ENCODE results near the gene PLCB1. TPM values are rescaled to one million over a fixed set of nuclear protein-coding genes. Genes with fewer than 3 reads are reported as not detected.

PLCB1 gene
- total RNA-seq, 2 donors from 2014 or later, result 1.8 to 3.0 TPM

DNA sequence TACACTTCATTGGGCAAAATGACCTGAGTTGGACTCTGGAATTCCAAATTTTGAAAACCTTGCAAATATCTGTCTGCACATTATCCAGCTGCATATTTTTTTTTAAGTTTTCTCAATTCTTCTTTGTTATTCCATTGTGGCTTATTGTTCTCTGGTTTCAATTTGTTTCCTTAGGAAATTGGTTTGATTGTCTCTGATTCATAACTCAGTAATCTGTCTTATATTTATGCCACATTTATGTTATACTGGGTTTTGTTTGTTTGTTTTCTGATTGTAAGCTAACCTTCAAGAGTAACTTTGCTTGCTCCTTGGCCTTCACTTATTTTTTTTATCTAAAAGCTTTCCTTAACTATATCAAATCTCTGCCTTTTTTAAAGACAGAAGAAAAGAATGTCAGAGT, 743.5 kb downstream of the PLCB1 start:
- Mint-ChIP-seq H3K4me3 (no peak overlapping the region), H3K27me3 (no peaks in the 10 kb centered on the region), H3K9me3 (no peaks in the 10 kb centered on the region), H3K4me1 (no peaks in the 10 kb centered on the region), H3K27ac (no peak overlapping the region), H3K36me3 (ENCODE audit: low read depth) (no peaks in the 10 kb centered on the region)
- no peak for ATAC-seq (replicated peaks)

DNA sequence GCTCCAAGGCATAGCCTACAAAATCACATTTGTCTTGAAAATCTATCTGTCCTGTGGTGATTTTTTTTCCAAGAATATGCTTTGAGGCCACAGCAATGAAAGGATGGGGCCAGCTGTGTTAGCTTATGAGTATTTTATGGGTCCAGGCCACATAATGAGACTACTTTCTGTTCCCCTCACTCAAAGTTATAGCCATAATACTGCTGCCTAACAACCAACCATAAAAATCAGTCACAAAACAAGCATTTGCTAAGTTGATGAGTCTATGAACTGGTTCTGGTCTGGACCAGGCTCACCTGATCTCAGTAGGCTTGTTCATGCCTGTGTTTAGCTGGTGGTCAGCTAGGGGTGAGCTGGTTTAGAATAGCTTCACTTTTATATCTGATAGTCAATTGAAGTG, 744.3 kb downstream of the PLCB1 start:
- Mint-ChIP-seq H3K36me3 (ENCODE audit: low read depth) (peaks cover 2% of the 10 kb centered on the region), H3K27ac (no peak overlapping the region), H3K27me3 (no peaks in the 10 kb centered on the region), H3K9me3 (peaks cover 1% of the 10 kb centered on the region), H3K4me1 (no peaks in the 10 kb centered on the region), H3K4me3 (no peak overlapping the region)
- no peak for ATAC-seq (replicated peaks)

GRCh38 chr20:8877294-8877693, 745.2 kb downstream of the PLCB1 start:
- Mint-ChIP-seq H3K4me3 (no peak overlapping the region), H3K9me3 (peaks cover 4% of the 10 kb centered on the region), H3K4me1 (no peaks in the 10 kb centered on the region), H3K27me3 (no peaks in the 10 kb centered on the region), H3K36me3 (ENCODE audit: low read depth) (peaks cover 7% of the 10 kb centered on the region), H3K27ac (no peak overlapping the region)
- ATAC-seq (replicated peaks), result no peak

GRCh38 chr20:8879669-8880068, 747.6 kb downstream of the PLCB1 start:
- peaks cover 4% of the 10 kb centered on the region for H3K9me3 Mint-ChIP-seq
- H3K27ac Mint-ChIP-seq, result no peak overlapping the region
- H3K4me1 Mint-ChIP-seq, result no peaks in the 10 kb centered on the region
- ATAC-seq (replicated peaks), result no peak
- H3K36me3 Mint-ChIP-seq (ENCODE audit: low read depth), result peaks cover 7% of the 10 kb centered on the region
- H3K27me3 Mint-ChIP-seq, result no peaks in the 10 kb centered on the region
- no peak overlapping the region for H3K4me3 Mint-ChIP-seq

GRCh38 chr20:8880085-8880853, 748.2 kb downstream of the PLCB1 start:
- no peak for ATAC-seq (replicated peaks)
- no peak overlapping the region for H3K27ac Mint-ChIP-seq
- H3K4me1 Mint-ChIP-seq, result no peaks in the 10 kb centered on the region
- H3K4me3 Mint-ChIP-seq, result no peak overlapping the region
- peaks cover 6% of the 10 kb centered on the region for H3K9me3 Mint-ChIP-seq
- H3K27me3 Mint-ChIP-seq, result no peaks in the 10 kb centered on the region
- H3K36me3 Mint-ChIP-seq (ENCODE audit: low read depth), result peaks cover 7% of the 10 kb centered on the region

DNA sequence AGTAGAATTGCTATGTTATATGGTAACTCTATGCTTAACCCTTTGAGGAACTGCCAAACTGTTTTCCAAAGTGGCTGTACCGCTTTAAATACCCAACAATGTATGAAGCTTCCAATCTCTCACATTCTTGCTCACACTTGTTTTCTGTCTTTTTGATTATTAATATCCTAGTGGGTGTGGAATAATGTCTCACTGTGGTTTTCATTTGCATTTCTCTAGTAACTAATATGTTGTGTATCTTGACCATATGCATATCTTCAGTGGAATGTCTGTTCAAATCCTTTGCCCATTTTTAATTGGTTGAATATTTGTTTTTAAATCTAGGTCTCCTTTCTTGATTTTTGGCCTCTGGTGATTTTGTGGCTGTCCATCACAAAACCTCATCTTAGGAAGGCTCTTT, 759.0 kb downstream of the PLCB1 start:
- no peaks in the 10 kb centered on the region for H3K27me3 Mint-ChIP-seq
- H3K4me3 Mint-ChIP-seq, result no peak overlapping the region
- no peaks in the 10 kb centered on the region for H3K4me1 Mint-ChIP-seq
- ATAC-seq (replicated peaks), result no peak
- peaks cover 23% of the 10 kb centered on the region for H3K9me3 Mint-ChIP-seq
- H3K27ac Mint-ChIP-seq, result no peak overlapping the region
- H3K36me3 Mint-ChIP-seq (ENCODE audit: low read depth), result no peaks in the 10 kb centered on the region

GRCh38 chr20:8895472-8895871, 763.4 kb downstream of the PLCB1 start:
- Mint-ChIP-seq H3K36me3 (ENCODE audit: low read depth) (no peaks in the 10 kb centered on the region), H3K27ac (no peak overlapping the region), H3K4me1 (no peaks in the 10 kb centered on the region), H3K27me3 (no peaks in the 10 kb centered on the region), H3K9me3 (peaks cover 23% of the 10 kb centered on the region), H3K4me3 (no peak overlapping the region)
- ATAC-seq (replicated peaks), result no peak

- Mint-ChIP-seq H3K36me3 (ENCODE audit: low read depth) (no peaks in the 10 kb centered on the region), H3K27ac (no peak overlapping the region), H3K27me3 (no peaks in the 10 kb centered on the region), H3K9me3 (peaks cover 16% of the 10 kb centered on the region), H3K4me1 (no peaks in the 10 kb centered on the region), H3K4me3 (no peak overlapping the region)
- no peak for ATAC-seq (replicated peaks)
Observed at GRCh38 chr20:8898823-8899222, 766.8 kb downstream of the PLCB1 start.

GRCh38 chr20:8901237-8902025, 769.4 kb downstream of the PLCB1 start:
- no peak overlapping the region for H3K27ac Mint-ChIP-seq
- no peaks in the 10 kb centered on the region for H3K27me3 Mint-ChIP-seq
- H3K4me1 Mint-ChIP-seq, result no peaks in the 10 kb centered on the region
- no peak for ATAC-seq (replicated peaks)
- no peaks in the 10 kb centered on the region for H3K36me3 Mint-ChIP-seq (ENCODE audit: low read depth)
- H3K4me3 Mint-ChIP-seq, result no peak overlapping the region
- no peaks in the 10 kb centered on the region for H3K9me3 Mint-ChIP-seq

DNA sequence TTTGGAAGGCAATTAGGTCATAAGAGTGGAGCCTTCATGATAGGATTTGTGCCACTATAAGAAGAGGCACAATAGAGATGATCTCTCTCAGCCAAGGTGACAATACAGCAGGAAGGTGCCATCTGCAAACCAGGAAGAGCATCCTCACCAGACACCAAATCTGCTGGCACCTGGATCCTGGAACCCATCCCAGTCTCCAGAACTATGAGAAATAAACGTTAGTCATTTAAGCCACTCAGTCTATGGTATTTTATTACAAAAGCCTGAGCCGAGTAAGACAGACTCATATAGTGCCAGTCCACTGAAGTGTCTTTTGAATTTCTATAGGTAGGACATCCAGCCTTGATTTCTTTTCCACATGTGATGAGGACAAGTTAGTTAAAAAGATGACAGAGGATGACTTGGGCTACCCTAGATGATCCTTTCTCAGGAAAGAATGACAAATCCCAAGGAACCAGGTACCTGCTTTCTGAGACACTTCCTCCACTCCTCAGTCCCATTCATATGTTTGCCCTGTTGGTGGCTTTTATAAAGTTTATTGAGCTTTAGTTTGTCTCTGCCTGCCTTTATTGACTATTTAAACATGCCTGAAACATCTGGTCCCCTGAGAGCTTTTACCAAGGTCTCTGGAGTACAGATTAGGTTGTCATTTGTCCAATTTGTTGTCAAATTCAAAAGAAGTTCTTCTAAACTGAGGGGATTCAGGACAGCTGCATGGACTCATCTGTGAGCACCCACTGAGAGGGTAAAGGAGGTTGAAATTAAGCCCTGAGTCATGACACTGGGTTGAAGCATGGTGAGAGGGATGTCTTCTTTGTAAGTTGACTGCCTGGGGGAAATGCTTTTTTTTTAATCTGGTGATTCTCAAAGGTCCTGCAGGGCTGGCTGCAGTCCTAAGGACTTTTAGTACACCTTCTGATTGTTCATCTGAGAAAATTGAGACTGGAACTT, 771.9 kb downstream of the PLCB1 start:
- no peak for ATAC-seq (replicated peaks)
- H3K4me3 Mint-ChIP-seq, result no peak overlapping the region
- no peaks in the 10 kb centered on the region for H3K27me3 Mint-ChIP-seq
- H3K4me1 Mint-ChIP-seq, result no peaks in the 10 kb centered on the region
- no peak overlapping the region for H3K27ac Mint-ChIP-seq
- no peaks in the 10 kb centered on the region for H3K36me3 Mint-ChIP-seq (ENCODE audit: low read depth)
- H3K9me3 Mint-ChIP-seq, result no peaks in the 10 kb centered on the region

DNA sequence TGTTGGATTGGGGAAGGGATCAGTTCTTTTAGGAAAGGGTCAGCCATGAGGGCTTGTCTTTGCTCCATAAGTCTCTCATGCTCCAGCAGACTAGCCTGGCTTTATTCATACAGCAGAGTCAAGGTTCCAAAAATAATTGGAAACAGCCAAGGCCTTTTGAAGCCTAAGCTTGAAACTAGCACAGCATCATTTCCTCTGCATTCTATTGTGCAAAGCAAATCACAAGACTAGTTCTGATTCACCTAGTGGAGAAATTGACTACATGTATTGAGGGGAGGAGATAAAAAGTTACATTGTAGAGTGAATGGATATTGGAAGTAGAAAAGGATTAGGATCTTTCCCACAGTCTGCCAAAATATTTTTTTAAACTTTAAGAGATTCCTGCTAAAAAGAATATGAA, 777.5 kb downstream of the PLCB1 start:
- no peaks in the 10 kb centered on the region for H3K27me3 Mint-ChIP-seq
- H3K4me1 Mint-ChIP-seq, result no peaks in the 10 kb centered on the region

GRCh38 chr20:8912096-8912495, 780.0 kb downstream of the PLCB1 start:
- no peak overlapping the region for H3K4me3 Mint-ChIP-seq
- no peaks in the 10 kb centered on the region for H3K36me3 Mint-ChIP-seq (ENCODE audit: low read depth)
- H3K4me1 Mint-ChIP-seq, result no peaks in the 10 kb centered on the region
- ATAC-seq (replicated peaks), result no peak
- peaks cover 12% of the 10 kb centered on the region for H3K9me3 Mint-ChIP-seq
- no peaks in the 10 kb centered on the region for H3K27me3 Mint-ChIP-seq
- no peak overlapping the region for H3K27ac Mint-ChIP-seq

More for the DNA sequence above, 777.5 kb downstream of the PLCB1 start:
- peaks cover 4% of the 10 kb centered on the region for H3K9me3 Mint-ChIP-seq
- H3K27ac Mint-ChIP-seq, result no peak overlapping the region
- H3K4me3 Mint-ChIP-seq, result no peak overlapping the region
- no peaks in the 10 kb centered on the region for H3K36me3 Mint-ChIP-seq (ENCODE audit: low read depth)
- ATAC-seq (replicated peaks), result no peak

DNA sequence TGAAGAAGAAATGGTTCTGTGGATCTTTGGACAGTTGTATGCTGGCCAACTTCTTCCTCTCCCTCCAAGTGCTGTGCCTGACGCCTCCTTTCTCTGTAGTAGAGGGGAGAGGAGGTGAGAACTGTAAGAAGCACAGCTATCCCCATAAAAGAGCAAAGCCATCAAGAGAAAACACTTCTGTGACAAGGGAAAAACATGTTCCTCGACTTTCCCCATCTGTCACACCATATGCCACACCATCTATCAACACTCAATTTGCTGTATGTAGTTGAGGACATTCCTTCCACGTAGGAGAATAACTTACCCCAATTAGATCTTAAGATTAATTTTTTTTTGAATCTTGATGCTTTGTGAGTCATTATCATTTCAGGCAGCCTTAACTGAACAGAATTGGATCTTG, 780.7 kb downstream of the PLCB1 start:
- no peaks in the 10 kb centered on the region for H3K36me3 Mint-ChIP-seq (ENCODE audit: low read depth)
- peaks cover 12% of the 10 kb centered on the region for H3K9me3 Mint-ChIP-seq
- no peak overlapping the region for H3K4me3 Mint-ChIP-seq
- H3K4me1 Mint-ChIP-seq, result no peaks in the 10 kb centered on the region
- no peak overlapping the region for H3K27ac Mint-ChIP-seq
- no peak for ATAC-seq (replicated peaks)
- no peaks in the 10 kb centered on the region for H3K27me3 Mint-ChIP-seq

DNA sequence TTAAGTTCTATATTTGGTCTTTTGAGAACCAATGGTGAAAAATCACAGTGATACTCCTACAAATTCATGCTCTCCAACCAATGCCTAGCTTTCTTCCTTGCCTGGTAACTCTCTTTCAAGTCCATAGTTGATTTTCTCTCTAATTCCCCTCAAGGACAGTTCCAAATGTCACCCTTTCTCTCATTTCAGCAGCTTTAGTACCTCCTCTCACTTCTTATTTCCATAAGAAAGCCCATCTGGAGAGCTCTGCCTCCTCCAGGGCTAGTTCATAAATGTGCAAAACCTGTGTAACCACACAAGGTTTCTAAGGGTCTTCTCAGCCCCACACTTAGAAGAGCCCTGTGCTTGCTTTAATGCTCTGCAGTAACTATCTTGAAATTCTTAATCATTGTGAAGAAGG, 781.4 kb downstream of the PLCB1 start:
- no peak for ATAC-seq (replicated peaks)
- no peak overlapping the region for H3K4me3 Mint-ChIP-seq
- no peak overlapping the region for H3K27ac Mint-ChIP-seq
- H3K27me3 Mint-ChIP-seq, result no peaks in the 10 kb centered on the region
- no peaks in the 10 kb centered on the region for H3K4me1 Mint-ChIP-seq
- peaks cover 12% of the 10 kb centered on the region for H3K9me3 Mint-ChIP-seq
- H3K36me3 Mint-ChIP-seq (ENCODE audit: low read depth), result no peaks in the 10 kb centered on the region
